Heart right ventricle (tissue), 16 donors: ENCODE data around the gene CPTP. TPM values are rescaled to one million over a fixed set of nuclear protein-coding genes. Genes with fewer than 3 reads are reported as not detected.
A peak's percentile ranks its signal among the peaks of the same experiment; 100 is the strongest.

ENCODE experiments used
- ATAC-seq, 8 donors: fragments of 200-7000 bp; cut with Tn5 transposase; one replicate each; pipeline ENCODE4 v1.9.1; 2020; ENCODE audit warnings: mild to moderate bottlenecking in 8 of 8, moderate library complexity in 8 of 8, moderate number of reproducible peaks in 1 of 8
- DNase-seq, 2 donors: peaks; one replicate each; pipeline ENCODE4 v3.0.0-alpha.2; 2020
- H3K27ac ChIP-seq, 10 donors: fragments of 200-600 bp; sonication (generic) in 2 of 10; one replicate each; pipeline versions ENCODE4 v1.5.0 to v1.8.0; 2020 to 2022; ENCODE audit warnings: mild to moderate bottlenecking in 3 of 10
- H3K27me3 ChIP-seq, 7 donors: fragments of 200-600 bp; one replicate each; pipeline ENCODE4 v1.8.0; 2021 to 2022; ENCODE audit warnings: mild to moderate bottlenecking in 2 of 7
- H3K36me3 ChIP-seq, 9 donors: fragments of 200-600 bp; sonication (generic) in 1 of 9; one replicate each; pipeline versions ENCODE4 v1.5.0 to v1.8.0; 2020 to 2022; ENCODE audit warnings: mild to moderate bottlenecking in 2 of 9
- H3K4me1 ChIP-seq, 9 donors: fragments of 200-600 bp; sonication (generic) in 1 of 9; one replicate each; pipeline versions ENCODE4 v1.5.0 to v1.8.0; 2020 to 2022; ENCODE audit warnings: mild to moderate bottlenecking in 4 of 9
- H3K4me3 ChIP-seq, 10 donors: fragments of 200-600 bp; sonication (generic) in 2 of 10; one replicate each; pipeline versions ENCODE4 v1.5.0 to v1.8.0; 2020 to 2022; ENCODE audit warnings: mild to moderate bottlenecking in 7 of 10, moderate library complexity in 2 of 10
- H3K9me3 ChIP-seq, 11 donors: fragments of 200-600 bp in 10 of 11; sonication (generic) in 2 of 11; one replicate each; pipeline versions ENCODE4 v1.5.0 to v1.8.0; 2013 to 2022; ENCODE audit warnings: mild to moderate bottlenecking in 2 of 11, control low read depth in 1 of 11, moderate library complexity in 1 of 11
- CTCF ChIP-seq, 9 donors: fragments of 200-600 bp; sonication (generic) in 2 of 9; IDR thresholded peaks; one replicate each; pipeline versions ENCODE4 v1.5.0 to v1.8.0; 2021 to 2022; ENCODE audit warnings: antibody characterized with exemption in 9 of 9, mild to moderate bottlenecking in 5 of 9, moderate library complexity in 1 of 9
- WGBS, 2 donors: extraction: QIAGEN DNeasy Blood & Tissue Kit; methylation state at CpG; one replicate each; pipeline ENCODE4 v1.1.7; 2013; ENCODE audit warnings: inconsistent platforms in 1 of 2; 5-methylcytosine and 5-hydroxymethylcytosine counted together
- intact Hi-C, 10 donors: fragments of 100-400 bp; cut with DNase I; formaldehyde crosslinking; loops; one replicate each; pipeline versions ENCODE4 v1.11.1 to v1.14.2; 2022
- polyA plus RNA-seq, 2 donors: library from polyadenylated mRNA; stranded (reverse); fragments of 200-250 nt; gene quantifications; one replicate each; pipeline ENCODE4 v1.2.3, GENCODE V29; 2013
- total RNA-seq, 10 donors: library from RNA; stranded (reverse); fragmentation: NEBNext Ultra II Directional in 3 of 10; extraction: Animal tissue kit (Norgen Biotek cat#: 25700) in 3 of 10; gene quantifications; one replicate each; pipeline versions ENCODE4 v1.2.1 to v1.2.4, GENCODE V29; 2021 to 2023
- donor health status: Arrhythmogenic right ventricular cardiomyopathy.
- donor health status: ischemic (EF 13 %, LVEDD 7.1; RV severe dilation, severe dysfunction).
- donor health status: healthy with polysubstance abuse.
- donor health status: DM: no; HTN: yes; CAD: no.
- donor health status: DM: no; HTN: no; CAD: no.
- donor health status: ischemic (EF 25% LVEDD 6.9; RV normal size, moderate dysfunction).
- donor health status: ischemic (EF 25% LVEDD 5.7; RV mildly dilated, moderate dysfunction).
- donor health status: healthy.
- donor health status: DM: yes; HTN: yes; CAD: no.
- donor health status: Ischemic cardiomyopathy.
- donor health status: ischemic (EF 35%, LVEDD 5.7; RV mildly dilated, moderate dysfunction).
- donor health status: nonischemic (EF 11% LVEDD 7.7; RV severe dilation, severe dysfunction).
- donor health status: DM: yes; HTN: yes; CAD: no.
- donor health status: PGD.
- donor health status: ischemic (EF 29% LVEDD 5.4; RV normal size, mild dysfunction).
- donor health status: nonischemic (EF 23%, LVEDD 6.1; RV moderate dilation, normal function).

CPTP gene
- total and polyA plus RNA-seq, 12 donors = 49.4 to 222 (median 65.4) TPM

- H3K27me3 ChIP-seq = no peaks in the 10 kb centered on the region
- no peak overlapping the region for H3K4me3 ChIP-seq
- peaks cover 16 to 39% (median 33%) of the 10 kb centered on the region in 9 donors for H3K4me1 ChIP-seq
- TF ChIP-seq CTCF (IDR thresholded peaks at IDR 0.05) = no peak
- no peak for ATAC-seq
- no peak overlapping the region for H3K27ac ChIP-seq
- DNase-seq = no peak
- H3K36me3 ChIP-seq = peaks cover 0 to 19% (median 0%) of the 10 kb centered on the region in 9 donors
- peaks cover 0 to 4% (median 0%) of the 10 kb centered on the region in 11 donors for H3K9me3 ChIP-seq
- intact Hi-C loops = loop anchor here in 2 of 10 donors (1.0 to 10.0 kb wide), 2 partner anchors 49 to 134 kb away; no protein-coding TSS in a partner anchor
- 86 to 92% methylated on average over 16 of the region's 16 CpGs for WGBS, 2 donors
Observed at GRCh38 chr1:1370771-1371300, 46.2 kb downstream of the CPTP start.

GRCh38 chr1:1371364-1371745 is 46.8 kb downstream of the CPTP start:
- Histone ChIP-seq H3K27ac (no peak overlapping the region), H3K27me3 (no peaks in the 10 kb centered on the region), H3K4me1 (peaks cover 16 to 45% (median 38%) of the 10 kb centered on the region in 9 donors), H3K36me3 (peaks cover 0 to 19% (median 0%) of the 10 kb centered on the region in 9 donors), H3K4me3 (no peak overlapping the region), H3K9me3 (peaks cover 0 to 4% (median 0%) of the 10 kb centered on the region in 11 donors)
- TF ChIP-seq CTCF (IDR thresholded peaks at IDR 0.05) = no peak
- ATAC-seq (no peak), DNase-seq (no peak)
- 73 to 81% methylated on average over 12 of the region's 12 CpGs for WGBS, 2 donors
- intact Hi-C loops = loop anchor here in 2 of 10 donors (1.0 to 10.0 kb wide), 2 partner anchors 49 to 133 kb away; no protein-coding TSS in a partner anchor

GRCh38 chr1:1371746-1372711 is 47.4 kb downstream of the CPTP start:
- WGBS, 2 donors = 36 to 38% methylated on average over 25 to 26 of the region's 26 CpGs

More at GRCh38 chr1:1371746-1372711, 47.4 kb downstream of the CPTP start:
- peak; percentile 91 to 98 (median 96) for TF ChIP-seq CTCF (IDR thresholded peaks at IDR 0.05)
- Histone ChIP-seq H3K4me1 (peaks cover 16 to 45% (median 38%) of the 10 kb centered on the region in 9 donors), H3K4me3 (peak overlapping the region in 1 of 10 donors; percentile 4), H3K27ac (peak overlapping the region in 1 of 10 donors; percentile 3), H3K9me3 (no peaks in the 10 kb centered on the region), H3K27me3 (no peaks in the 10 kb centered on the region), H3K36me3 (peaks cover 0 to 19% (median 0%) of the 10 kb centered on the region in 9 donors)
- DNase-seq = peak in 1 of 2 donors; percentile 79
- intact Hi-C loops = loop anchor here in 2 of 10 donors (1.0 to 10.0 kb wide), 2 partner anchors 48 to 133 kb away; no protein-coding TSS in a partner anchor
- peak; percentile 13 to 42 (median 28) for ATAC-seq
